IPS DF 4.7 (cell line): Measurements from ENCODE around the gene DCT.
"Not testable (repeated sequence)": the region's sequence is repeated elsewhere in the genome, so short reads cannot be mapped to it uniquely, and the experiment has no call there.

Experiments used
- DNase-seq: peaks from one replicate; pipeline ENCODE4 v3.0.0-alpha.2; 2013; ENCODE audit warnings: low spot score; ENCODE audit errors: extremely low read depth

DCT gene

DNA sequence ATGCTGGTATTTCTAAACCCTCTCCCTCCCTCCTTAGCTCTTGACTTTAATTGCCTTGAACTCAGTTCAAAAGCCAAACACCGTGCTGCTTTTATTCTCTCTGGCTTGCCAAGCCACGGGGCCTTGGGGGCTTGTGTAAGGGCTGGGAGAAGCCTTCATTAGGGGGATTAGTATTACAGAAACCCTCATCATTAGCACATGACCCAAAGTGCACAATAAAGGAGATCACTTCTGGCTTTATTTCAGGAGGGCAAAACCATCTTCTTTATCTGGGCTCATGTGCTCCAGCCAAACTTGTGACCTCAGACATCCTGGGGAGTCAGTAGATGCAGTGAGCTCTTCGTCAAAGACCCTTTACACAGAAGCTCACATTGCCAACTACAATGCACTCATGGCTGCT, at the start of gene DCT:
Gene DCT, minus strand, starts transcription at position 67 of the 400 bp plus-strand sequence. CDS start 427 bp downstream, outside the sequence.
- DNase-seq = no peak

DNA sequence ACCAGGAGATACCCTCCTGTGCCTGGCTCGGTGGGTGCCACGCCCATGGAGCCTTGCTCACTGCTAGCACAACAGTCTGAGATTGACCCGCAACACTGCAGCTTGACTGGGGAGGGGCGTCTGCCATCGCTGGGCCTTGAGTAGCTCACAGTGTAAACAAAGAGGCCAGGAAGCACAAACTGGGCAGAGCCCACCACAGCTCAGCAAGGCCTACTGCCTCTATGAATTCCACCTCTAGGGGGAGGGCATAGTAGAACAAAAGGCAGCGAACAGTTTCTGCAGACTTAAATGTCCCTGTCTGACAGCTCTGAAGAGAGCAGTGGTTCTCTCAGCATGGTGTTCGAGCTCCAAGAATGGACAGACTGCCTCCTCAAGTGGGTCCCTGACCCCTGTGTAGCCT, 47.5 kb upstream of the DCT start:
- not testable (repeated sequence) for DNase-seq

DNA sequence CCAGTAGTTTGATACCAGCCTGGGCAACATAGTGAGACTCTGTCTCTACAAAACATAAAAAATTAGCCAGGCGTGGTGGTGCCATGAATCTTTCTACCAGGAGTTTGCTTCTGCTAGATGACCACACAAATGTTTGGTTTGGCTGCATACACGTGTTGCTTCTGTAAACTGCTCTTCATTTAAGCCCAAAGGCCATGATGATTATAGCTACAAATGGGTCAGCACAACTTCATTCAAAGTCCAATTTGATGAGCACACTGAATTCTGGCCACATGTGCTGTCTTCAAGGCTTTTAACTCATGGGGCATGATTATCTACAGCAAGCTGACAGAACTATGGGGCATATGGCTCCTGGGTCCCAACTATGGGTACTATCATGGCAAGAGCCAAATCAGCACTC, 46.3 kb upstream of the DCT start:
- DNase-seq = no peak

DNA sequence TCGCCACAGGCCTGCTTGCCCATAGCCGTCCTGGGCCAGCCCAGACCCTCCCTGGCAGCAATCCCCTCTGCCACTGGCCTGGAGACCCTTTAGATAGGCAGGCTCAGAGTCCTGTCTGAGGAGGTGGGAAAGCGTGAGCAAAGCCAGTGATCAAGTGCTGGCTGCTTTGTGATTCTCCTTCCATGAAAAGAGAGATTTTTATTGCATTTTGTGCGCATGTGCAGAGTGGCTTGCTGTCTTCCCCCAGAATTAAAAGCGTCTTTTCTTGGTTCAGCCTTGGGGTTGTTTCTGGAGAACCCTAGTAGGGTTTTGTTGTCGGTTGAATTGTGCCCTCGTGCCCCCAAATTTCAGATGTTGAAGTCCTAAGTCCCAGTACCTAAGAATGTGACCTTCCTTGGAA, 44.9 kb upstream of the DCT start:
- no peak for DNase-seq

DNA sequence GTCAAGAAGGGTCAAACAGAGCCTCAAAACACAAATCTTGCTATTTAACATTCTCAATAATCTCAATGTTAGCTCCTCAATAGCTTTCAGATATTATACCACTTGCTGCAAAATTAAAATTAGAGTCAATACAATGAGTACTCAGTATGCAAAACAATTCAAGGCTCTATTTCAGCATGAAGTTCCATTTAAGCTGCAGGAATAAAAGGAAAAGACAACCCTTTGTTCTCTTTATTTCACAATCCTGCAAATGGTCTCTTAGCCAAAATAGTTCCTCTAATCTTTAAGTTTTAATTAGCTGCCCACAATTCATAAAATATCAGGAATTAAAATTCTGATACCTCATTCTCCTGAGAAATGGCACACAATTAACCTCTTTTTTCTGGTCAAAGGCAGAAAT, 40.5 kb upstream of the DCT start:
- DNase-seq = no peak

DNA sequence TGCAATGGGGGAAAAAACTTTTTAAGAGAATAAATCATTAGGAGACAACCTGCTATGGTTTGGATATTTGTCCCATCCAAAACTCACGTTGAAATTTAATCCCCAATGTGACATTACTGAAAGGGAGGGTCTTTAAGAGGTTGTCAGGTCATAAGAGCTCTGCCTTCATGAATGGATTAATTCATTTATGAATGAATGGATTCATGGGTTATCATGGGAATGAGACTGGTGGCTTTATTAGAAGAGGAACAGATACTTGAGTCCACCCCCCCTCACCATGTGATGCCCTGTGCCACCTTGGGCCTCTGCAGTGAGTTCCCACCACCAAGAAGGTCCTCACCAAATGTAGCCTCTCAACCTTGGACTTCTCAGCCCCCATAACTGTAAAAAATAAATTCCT, 37.0 kb upstream of the DCT start:
- no peak for DNase-seq

DNA sequence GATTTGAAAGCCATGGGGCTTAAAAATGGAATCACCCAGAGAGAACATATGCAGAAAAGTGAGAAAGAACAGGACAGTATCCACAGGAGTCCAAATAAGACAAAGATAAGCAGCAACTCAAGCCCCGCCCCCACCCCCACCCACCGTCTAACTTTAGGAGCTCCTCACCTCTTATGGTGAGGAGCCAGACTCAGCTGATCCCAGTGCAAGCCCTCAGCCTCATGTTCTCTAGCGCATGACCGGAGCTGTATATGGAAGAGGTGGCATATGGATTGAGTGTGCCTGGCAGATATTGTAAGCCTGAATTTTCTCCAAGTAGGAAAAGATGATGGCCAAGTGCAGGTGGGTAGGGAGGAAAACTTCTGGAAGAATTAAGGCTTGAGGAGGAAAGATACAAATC, 36.4 kb upstream of the DCT start:
- no peak for DNase-seq

DNA sequence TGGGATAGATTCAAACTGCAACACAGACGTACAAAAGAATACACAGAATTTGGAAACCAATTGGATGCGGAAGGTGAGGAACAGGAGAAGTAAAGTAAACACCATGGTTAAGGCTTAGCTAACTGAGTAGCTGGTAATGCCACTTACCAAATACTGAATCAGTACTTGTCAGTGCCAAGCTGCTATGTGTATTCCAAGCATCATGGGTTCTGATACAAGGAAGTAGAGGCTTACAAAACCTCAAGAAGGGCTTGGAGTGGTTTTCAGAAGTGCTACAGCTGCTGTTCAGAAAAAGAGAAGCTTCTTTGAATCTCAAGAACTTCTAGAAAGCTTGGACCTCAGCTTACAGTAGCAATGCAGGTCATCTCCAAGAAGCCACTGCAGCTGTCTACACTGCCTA, 35.9 kb upstream of the DCT start:
- no peak for DNase-seq

DNA sequence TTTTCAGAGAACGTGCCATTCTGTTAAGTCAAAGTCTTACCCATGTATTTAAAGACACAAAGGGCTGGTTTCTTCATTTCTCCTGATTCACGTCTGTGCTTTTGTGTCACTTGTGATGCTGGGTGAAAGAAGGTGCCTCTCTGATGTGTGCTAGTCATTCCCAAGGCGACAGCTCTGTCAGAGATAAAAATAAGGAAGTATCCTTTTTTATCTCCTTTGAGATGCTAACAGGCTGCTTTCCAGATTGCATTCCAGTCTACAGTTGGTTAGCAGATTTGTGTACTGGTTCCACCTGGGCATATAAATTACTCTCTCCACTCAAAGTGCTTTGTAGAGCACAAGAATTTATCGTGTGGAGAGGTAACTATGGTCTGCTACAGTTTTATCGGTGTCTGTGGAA, 33.5 kb upstream of the DCT start:
- no peak for DNase-seq

DNA sequence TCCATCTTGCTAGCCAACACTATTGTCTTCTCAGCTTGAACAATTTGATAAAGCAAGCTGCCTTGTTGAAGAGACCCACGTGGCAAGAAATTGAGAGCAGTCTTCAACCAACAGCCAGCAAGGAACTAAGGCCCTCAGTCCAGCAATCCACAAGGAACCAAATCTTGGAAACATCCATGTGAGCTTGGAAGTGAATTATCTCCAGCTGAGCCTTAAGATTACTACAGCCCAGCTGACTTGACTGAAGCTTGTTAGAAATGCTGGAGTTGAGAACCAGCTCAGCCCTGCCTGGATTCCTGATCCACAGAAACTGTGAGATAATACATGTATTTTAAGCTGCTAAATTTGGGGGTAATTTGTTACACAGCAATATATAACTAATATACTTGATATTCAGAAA, 26.2 kb upstream of the DCT start:
- no peak for DNase-seq

DNA sequence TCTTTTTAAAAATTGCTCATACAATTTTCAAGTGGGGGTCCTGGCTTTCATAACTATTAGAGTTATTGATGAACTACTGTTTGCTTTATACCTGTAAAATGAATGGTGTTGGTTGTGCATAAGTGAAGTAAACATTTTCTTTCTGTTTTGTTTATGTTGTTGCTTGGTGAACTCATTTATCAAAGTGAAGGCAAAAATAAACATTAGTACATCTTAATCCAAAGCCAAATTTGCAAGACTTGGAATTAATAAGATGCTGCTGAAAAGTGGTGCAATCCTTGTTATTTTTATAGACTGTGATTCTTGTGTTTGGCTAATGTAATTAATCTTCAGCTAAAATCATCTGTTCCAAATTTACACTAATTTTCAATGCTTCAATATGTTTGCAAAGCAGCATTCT, 24.4 kb upstream of the DCT start:
- DNase-seq = no peak

DNA sequence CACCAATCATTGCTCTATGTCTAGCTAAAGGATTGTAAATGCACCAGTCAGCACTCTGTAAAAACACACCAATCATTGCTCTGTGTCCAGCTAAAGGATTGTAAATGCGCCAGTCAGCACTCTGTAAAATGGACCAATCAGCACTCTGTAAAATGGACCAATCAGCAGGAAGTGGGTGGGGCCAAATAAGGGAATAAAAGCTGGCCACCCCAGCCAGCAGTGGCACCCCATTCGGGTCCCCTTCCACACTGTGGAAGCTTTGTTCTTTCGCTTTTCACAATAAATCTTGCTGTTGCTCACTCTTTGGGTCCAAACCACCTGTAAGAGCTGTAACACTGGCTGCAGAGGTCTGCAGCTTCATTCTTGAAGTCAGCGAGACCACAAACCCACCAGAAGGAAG, 19.3 kb upstream of the DCT start:
- not testable (repeated sequence) for DNase-seq

DNA sequence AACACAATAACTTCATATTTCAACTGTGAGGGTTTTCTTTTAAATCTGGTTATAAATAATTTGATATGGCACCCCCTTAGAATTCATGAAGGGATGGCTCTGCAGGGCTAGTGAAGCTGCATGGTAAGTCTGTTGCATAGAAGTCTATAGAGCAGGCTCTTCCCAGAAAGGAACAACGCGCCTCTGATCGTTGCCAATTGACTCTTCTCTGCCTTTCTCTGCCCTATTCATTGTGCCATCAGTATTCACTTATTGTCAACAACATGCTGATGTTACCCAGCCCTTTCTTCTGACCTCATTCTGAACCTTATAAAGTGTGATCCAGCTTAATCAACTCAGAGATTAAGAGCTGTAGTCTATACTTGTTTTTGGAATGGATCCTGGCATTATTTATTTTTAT, 16.3 kb upstream of the DCT start:
- DNase-seq = no peak

DNA sequence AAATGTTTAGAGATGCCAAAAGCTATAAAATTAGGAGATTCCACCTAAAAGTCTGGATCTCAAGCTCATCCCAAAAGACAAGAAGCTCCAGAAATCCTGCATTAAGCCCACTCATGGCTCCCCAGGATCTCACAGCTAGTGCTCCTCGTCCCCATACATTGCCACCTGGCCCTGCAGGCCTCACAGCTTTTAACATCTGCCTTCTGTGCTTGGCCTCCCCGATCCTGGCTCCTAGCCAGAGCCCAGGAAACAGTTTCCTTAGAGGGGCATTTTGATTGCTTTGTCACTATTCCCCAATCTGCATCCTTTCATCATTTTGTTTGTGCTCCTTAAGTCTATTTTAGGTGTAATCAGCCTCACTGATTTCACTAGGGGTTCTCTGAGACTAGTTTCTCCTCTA, 14.5 kb upstream of the DCT start:
- DNase-seq = no peak

DNA sequence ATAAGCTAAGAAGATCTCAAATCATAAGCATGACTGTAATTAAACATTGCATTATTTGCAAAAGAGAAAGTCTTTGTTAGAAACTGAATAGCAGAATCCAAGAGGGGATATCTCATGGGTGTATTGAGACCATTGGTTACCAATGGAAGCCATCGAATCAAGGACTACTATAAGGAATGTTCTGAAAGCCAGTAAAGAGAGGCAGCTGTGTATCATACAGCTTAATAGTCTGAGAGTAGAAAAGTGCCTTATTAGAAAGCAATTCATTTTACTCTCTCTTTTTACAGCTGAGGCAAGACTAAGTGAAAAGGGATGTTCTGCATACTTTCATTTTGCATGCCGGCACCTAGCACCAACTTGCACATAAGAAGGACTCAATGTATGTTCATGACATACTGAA, 7.6 kb upstream of the DCT start:
- no peak for DNase-seq

DNA sequence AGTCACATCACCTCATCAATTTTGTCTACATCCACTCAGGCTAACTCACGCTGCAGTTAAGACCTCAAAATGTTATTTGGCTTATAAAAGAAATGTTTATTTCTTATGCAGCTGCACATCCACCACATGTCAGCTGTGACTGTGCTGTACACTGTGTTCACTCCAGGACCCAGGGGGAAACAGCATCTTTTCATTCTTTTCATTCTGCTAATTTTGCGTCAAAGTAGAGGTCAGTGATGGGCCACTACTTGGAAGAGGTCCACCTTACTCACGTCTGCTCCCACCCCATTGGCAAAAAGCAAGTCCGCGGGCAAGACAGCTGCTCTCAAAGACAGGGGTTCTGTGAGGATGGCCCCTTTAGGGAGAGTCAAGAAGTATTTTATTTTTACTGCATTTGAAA, 4.5 kb upstream of the DCT start:
- no peak for DNase-seq

DNA sequence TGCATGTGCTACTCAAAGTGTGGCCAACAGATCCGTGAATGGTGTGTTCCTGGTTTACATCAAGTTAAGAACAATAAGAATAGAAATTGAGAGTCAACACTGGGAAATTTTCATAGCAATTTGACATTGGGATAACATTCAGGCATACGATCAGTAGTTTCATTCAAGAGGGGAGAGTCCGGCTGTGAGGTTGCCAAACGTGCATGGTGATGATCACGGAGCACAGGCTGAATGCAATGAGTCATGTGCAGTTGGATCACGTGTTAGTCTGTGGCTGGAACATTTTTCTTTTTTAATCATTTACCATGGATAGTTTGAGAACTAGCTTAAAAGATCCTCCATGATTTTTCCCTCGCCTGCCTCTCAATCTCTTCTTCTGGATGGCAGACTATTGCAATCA, 2.5 kb upstream of the DCT start:
- DNase-seq = no peak

DNA sequence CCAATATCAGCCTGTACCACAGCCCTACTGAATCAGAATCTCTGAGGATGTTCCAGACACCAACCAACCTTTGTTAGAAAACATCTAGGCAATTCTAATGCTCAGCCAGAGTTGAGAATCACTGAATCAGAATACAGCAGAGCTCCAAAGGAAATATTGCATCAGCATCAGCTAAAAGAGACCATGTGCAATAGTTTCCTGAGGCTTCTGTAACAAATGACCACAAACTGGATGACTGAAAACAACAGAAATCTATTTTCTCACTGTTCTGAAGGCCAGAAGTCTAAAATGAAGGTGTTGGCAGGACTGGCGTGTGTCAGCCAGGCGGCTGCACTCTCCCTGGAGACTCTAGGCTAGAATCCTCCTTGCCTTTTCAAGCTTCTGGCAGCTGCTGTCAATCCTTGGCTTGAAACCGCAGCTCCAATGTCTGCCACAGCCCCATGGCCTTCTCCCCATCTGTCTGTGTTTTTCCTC, 1.2 kb upstream of the DCT start:
- no peak for DNase-seq

DNA sequence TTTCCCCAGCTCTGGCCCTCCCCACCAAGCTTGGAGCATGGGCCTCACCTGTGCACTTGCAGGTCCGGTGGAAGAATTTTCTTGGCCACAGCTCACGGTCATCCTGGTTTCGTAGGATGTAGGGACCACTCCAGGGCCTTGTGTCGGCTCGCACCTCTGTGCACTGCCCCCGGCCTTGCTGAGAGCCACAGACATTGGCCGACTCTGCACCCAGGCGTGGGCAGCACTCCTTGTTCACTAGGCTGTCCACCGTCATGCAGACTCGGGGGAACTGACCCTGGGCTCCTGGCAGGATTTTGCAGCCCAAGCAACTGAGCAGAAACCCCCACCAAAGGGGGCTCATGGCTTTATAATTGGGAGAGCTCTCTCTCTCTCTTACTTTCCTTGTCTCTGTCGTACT, 569 bp downstream of the DCT start:
- DNase-seq = no peak

DNA sequence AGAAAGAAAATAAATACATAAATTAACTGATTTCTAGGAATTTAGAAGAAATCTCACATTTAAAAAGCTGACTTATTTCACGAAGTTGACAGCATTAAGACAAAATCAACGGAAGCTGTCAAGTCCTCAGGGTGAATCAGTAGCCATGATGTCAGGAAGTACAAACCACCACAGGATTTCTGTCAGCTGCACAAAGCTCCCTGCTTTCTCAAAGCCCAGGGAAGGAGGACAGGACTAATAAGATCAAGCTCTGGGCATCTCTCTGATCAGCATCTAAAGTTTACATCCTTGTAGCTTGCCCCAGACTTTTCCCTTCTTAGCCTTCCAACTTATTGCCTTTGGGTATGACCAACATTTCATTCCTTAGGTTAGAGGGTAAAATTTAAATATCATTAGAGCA, 9.4 kb downstream of the DCT start:
- no peak for DNase-seq

DNA sequence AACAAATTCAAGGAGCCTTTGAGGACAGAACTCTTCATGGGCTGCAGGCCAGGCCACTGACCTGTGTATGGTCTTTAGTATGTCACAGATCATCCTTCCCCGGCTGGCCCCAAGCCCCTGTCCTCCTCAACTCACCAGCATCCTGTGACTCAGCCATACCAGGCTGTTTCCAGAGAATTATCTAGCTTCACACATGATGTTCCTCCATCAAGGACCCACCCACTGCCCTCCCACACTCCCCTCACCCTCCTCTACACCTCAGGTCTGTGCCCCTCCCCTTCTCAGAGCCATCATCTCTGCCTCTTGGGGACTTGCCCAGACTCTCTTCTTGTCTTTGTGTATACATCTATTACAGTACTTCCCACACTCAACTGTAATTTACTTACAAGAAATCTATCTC, 14.7 kb downstream of the DCT start:
- DNase-seq = no peak

DNA sequence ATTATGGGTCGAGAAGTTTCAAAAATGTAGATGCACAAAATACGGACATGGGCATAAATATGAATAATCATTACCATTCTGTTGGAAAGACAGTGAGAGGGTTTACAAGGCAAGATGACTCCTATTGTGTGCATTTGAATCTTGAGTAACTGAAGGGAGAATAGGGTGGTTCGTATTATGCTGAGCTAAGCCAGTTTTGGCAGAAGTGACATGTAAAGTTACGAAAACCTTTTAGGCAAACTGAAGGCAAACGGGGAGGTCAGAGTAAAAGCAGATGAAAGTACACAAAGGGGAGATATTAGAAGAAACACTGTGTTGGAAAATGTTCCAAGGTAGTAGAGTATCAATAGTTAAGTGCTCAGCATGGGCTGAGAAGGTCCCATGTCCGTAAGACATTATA, 16.8 kb downstream of the DCT start:
- no peak for DNase-seq

DNA sequence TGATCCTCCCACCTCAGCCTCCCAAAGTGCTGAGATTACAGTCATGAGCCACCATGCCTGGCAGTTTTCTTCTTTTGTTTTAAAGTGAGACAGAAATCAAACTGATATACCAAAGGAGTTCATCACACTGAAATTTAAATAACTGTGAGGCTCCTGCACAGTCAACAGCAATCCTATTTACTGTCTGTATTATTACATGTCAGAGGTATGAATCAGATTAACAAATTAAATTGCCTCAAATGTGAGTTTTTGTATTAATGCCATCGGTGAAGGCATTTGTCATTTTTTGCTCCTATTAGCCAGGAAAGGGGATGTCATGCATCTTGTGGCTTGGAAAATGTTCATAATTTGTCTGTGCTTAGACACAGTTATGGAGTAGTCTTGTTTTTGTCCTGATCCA, 20.4 kb downstream of the DCT start:
- DNase-seq = no peak

DNA sequence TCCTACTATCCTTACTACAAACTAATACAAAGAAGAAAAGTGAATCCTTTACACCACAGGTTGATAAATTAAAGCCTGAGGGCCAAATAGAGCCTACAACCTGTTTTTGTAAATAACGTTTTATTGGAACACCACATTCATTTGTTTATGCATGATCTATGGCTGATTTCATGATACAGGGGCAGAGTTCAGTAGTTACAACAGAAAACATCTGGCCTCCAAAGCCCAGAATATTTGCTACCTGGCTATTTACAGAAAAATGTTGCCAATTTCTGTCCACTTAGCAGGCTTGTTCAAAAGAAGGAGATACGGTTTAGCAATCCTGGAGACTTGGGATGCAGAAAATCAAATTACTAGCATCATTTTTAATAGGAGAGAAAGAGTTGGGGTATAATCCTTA, 24.1 kb downstream of the DCT start:
- no peak for DNase-seq

DNA sequence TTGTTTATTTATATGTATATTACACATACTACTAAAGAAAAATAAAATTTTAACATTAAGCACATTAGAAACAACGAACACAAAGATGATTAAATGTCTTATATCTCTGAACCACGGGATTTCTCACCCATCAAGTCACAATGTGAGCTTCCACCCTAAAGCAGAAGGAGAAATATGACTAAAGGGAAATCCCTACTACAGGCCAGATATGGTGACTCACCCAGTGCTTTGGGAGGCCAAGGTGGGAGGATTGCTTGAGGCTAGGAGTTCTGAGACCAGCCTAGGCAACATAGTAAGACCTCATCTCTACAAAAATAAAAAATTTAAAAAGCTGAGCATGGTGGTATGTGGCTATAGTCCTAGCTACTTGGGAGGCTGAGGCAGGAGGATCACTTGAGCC, 24.6 kb downstream of the DCT start:
- no peak for DNase-seq
